PFSK-1 (cell line): ENCODE data around the gene HACD1.

ENCODE experiments used
- POLR2AphosphoS5 ChIP-seq: IDR thresholded peaks from 2 replicates; pipeline ENCODE4 v1.6.1; 2012; ENCODE audit warnings: low read depth, mild to moderate bottlenecking, control low read depth, low read length, moderate library complexity
- SIN3A ChIP-seq: IDR thresholded peaks from 2 replicates; pipeline ENCODE4 v1.6.1; 2012; ENCODE audit warnings: mild to moderate bottlenecking, low read length, moderate library complexity, borderline replicate concordance; ENCODE audit not compliant: insufficient read depth
- TF ChIP-seq, protein P1 (sequence below), 2 experiments: IDR thresholded peaks; 2 replicates each; pipeline versions ENCODE4 v1.6.1 to v1.8.0; 2011 to 2012; ENCODE audit warnings: low read depth in 2 of 2, low read length in 2 of 2, control low read depth in 1 of 2, inconsistent platforms in 1 of 2, mild to moderate bottlenecking in 1 of 2, moderate library complexity in 1 of 2; ENCODE audit not compliant: insufficient read depth in 1 of 2

DNA sequence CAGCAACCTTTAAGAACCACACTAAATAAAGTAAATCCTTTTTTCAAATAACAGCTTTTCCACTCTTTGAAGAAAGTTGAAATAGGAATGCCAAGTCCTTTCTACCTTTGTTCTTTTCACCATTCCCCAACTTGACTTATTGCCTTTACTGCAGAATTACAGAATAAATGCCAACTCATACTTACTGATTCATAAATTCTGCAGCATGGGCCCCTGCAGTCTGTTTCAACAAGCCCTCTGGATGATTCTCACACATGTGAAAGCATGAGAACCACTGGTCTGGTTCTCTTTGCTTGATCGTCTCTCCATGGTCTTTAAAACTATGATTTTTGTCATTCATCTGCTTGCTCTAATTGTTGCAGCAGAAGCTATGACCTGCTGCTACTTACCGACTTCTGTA, 56.1 kb downstream of the HACD1 start:
- TF ChIP-seq, protein P1, sequence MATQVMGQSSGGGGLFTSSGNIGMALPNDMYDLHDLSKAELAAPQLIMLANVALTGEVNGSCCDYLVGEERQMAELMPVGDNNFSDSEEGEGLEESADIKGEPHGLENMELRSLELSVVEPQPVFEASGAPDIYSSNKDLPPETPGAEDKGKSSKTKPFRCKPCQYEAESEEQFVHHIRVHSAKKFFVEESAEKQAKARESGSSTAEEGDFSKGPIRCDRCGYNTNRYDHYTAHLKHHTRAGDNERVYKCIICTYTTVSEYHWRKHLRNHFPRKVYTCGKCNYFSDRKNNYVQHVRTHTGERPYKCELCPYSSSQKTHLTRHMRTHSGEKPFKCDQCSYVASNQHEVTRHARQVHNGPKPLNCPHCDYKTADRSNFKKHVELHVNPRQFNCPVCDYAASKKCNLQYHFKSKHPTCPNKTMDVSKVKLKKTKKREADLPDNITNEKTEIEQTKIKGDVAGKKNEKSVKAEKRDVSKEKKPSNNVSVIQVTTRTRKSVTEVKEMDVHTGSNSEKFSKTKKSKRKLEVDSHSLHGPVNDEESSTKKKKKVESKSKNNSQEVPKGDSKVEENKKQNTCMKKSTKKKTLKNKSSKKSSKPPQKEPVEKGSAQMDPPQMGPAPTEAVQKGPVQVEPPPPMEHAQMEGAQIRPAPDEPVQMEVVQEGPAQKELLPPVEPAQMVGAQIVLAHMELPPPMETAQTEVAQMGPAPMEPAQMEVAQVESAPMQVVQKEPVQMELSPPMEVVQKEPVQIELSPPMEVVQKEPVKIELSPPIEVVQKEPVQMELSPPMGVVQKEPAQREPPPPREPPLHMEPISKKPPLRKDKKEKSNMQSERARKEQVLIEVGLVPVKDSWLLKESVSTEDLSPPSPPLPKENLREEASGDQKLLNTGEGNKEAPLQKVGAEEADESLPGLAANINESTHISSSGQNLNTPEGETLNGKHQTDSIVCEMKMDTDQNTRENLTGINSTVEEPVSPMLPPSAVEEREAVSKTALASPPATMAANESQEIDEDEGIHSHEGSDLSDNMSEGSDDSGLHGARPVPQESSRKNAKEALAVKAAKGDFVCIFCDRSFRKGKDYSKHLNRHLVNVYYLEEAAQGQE (IDR thresholded peaks at IDR 0.05; ENCODE audit: insufficient read depth in 1 of 2, low read depth in 2 of 2, low read length in 2 of 2): no peak
- TF ChIP-seq SIN3A (no peak), POLR2AphosphoS5 (no peak)
